Osteoblast (primary cell): ENCODE data around the gene ADCK1. TPM values are rescaled to one million over a fixed set of nuclear protein-coding genes. Genes with fewer than 3 reads are reported as not detected.

ENCODE experiments used
- DNase-seq: peaks from one replicate; pipeline ENCODE4 v3.0.0; 2011; ENCODE audit warnings: low spot score, mixed read lengths; ENCODE audit not compliant: insufficient read length; ENCODE audit errors: missing footprints
- H2AFZ ChIP-seq: 2 replicates; pipeline ENCODE4 v1.6.0; 2011; ENCODE audit warnings: mild to moderate bottlenecking, low read length
- H3K27ac ChIP-seq: 2 replicates; pipeline ENCODE4 v1.5.1; 2011; ENCODE audit warnings: mild to moderate bottlenecking, low read depth, low read length, moderate library complexity
- H3K27me3 ChIP-seq: 2 replicates; pipeline ENCODE4 v1.6.0; 2012; ENCODE audit warnings: mild to moderate bottlenecking, control low read depth, inconsistent platforms, low read length, moderate library complexity; ENCODE audit not compliant: insufficient read depth
- H3K36me3 ChIP-seq: 2 replicates; pipeline ENCODE4 v1.5.1; 2011; ENCODE audit warnings: mild to moderate bottlenecking, low read length, control low read depth, moderate library complexity; ENCODE audit not compliant: insufficient read depth
- H3K4me1 ChIP-seq: 2 replicates; pipeline ENCODE4 v1.5.1; 2011; ENCODE audit warnings: mild to moderate bottlenecking, low read length, control low read depth, moderate library complexity; ENCODE audit not compliant: insufficient read depth
- H3K4me2 ChIP-seq: 2 replicates; pipeline ENCODE4 v1.6.0; 2011; ENCODE audit warnings: mild to moderate bottlenecking, low read length; ENCODE audit not compliant: insufficient read depth
- H3K4me3 ChIP-seq: fragments of 200-600 bp; sonication (generic); 3 replicates; pipeline ENCODE4 v1.5.1; 2012; ENCODE audit warnings: mild to moderate bottlenecking, low read length, inconsistent platforms; ENCODE audit not compliant: insufficient read depth
- H3K79me2 ChIP-seq: 2 replicates; pipeline ENCODE4 v1.6.0; 2012; ENCODE audit warnings: mild to moderate bottlenecking, low read length, control low read depth, inconsistent platforms; ENCODE audit not compliant: insufficient read depth
- H3K9me3 ChIP-seq: 2 replicates; pipeline ENCODE4 v1.5.1; 2011; ENCODE audit warnings: low read depth, low read length, control low read depth
- H4K20me1 ChIP-seq: 2 replicates; pipeline ENCODE4 v1.6.0; 2012; ENCODE audit warnings: mild to moderate bottlenecking, low read length, control low read depth; ENCODE audit not compliant: insufficient read depth
- total RNA-seq: library from RNA; depleted of rRNA; stranded (reverse); fragments of >200 nt; gene quantifications from 2 replicates; pipeline ENCODE4 v1.2.3, GENCODE V29; 2012
- TF ChIP-seq, protein P1 (sequence below): IDR thresholded peaks from 2 replicates; pipeline ENCODE4 v1.5.1; 2011; ENCODE audit warnings: mild to moderate bottlenecking, low read depth, low read length, moderate library complexity; ENCODE audit errors: extremely low read depth

The ADCK1 gene
- total RNA-seq, 1 donor, result 9.0 TPM

DNA sequence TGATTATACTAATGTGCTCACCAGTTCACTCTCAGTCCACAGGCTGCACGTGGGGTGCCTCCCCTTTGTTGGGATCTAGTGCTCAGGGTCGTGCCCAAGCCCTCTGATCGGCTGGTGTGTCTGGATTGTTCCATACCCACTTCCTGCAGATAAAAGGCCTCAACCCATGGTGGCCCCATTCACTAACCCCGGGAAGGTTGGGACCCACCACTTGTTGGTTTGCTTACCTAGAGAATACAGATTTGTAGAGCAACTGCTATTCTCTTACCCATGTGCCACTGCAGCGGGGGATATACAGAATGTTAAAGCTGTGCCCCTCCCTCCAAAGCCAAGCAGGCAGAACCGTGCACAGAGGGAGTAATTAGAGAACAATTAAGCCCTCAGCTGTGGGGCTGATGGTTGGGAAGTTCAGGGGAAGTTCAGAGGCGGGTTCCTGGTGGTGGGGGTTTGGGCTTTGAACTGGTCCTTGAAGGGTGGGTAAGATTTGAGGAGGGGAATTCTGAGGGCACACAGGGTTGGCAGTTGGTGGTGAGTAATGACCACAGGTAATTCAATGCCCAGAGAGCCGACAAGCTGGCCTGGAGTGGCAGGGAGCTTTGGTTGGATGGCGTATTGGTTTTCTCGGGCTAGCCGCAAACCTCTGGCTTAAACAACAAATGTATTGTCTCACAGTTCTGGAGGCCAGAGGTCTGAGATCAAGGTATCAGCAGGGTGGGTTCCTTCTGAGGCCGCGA lies 68.8 kb downstream of the ADCK1 start:
- Histone ChIP-seq H2AFZ (no peak overlapping the region), H3K36me3 (no peaks in the 10 kb centered on the region), H3K27me3 (no peaks in the 10 kb centered on the region), H3K9me3 (no peaks in the 10 kb centered on the region), H3K79me2 (no peaks in the 10 kb centered on the region), H3K4me2 (no peak overlapping the region), H4K20me1 (no peaks in the 10 kb centered on the region), H3K4me1 (no peaks in the 10 kb centered on the region), H3K4me3 (no peak overlapping the region), H3K27ac (no peak overlapping the region)
- no peak for DNase-seq
- TF ChIP-seq, protein P1, sequence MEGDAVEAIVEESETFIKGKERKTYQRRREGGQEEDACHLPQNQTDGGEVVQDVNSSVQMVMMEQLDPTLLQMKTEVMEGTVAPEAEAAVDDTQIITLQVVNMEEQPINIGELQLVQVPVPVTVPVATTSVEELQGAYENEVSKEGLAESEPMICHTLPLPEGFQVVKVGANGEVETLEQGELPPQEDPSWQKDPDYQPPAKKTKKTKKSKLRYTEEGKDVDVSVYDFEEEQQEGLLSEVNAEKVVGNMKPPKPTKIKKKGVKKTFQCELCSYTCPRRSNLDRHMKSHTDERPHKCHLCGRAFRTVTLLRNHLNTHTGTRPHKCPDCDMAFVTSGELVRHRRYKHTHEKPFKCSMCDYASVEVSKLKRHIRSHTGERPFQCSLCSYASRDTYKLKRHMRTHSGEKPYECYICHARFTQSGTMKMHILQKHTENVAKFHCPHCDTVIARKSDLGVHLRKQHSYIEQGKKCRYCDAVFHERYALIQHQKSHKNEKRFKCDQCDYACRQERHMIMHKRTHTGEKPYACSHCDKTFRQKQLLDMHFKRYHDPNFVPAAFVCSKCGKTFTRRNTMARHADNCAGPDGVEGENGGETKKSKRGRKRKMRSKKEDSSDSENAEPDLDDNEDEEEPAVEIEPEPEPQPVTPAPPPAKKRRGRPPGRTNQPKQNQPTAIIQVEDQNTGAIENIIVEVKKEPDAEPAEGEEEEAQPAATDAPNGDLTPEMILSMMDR, result no peak

DNA sequence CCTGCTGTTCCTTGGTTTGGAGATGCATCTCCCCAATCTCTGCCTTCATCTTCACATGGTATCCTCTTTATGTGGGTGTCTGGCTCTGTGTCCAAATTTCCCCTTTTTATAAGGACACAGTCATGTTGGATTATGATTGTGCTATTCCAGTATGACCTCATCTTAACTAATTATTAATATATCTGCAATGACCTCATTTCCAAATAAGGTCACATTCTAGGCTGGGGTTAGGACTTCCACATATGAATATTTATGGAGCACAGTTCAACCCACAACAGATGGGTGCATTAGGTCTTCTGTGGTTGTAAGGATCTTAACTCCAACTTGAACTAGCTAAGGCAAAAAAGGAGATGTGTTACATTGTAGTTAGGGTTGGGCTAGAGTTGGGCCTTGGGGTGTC lies 69.4 kb downstream of the ADCK1 start:
- TF ChIP-seq, protein P1, result no peak
- H3K4me3 ChIP-seq, result no peak overlapping the region

DNA sequence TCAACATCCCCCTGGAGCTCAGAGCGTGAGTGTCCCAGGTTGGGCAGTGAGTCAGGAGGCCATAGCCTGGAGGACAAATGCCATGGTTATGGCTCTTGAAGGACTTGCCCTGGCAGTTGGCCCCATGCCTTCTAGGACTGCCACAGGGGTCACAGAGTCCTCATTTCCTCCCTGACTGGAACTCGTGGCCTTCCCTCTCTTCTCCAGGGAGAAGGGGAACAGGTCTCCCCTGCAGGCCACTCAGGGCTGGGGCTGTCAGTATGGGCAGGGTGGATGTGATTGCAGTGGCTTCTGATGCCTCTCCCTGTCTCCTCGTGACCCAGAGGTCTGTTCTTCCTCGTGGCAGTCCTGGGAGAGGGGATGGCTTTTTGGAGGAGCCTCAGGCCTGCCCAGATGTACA lies 70.7 kb downstream of the ADCK1 start:
- H3K4me1 ChIP-seq, result no peaks in the 10 kb centered on the region
- H3K27me3 ChIP-seq, result no peaks in the 10 kb centered on the region
- H3K36me3 ChIP-seq, result no peaks in the 10 kb centered on the region
- no peak overlapping the region for H3K27ac ChIP-seq
- H3K4me2 ChIP-seq, result no peak overlapping the region
- DNase-seq, result no peak
- no peak overlapping the region for H2AFZ ChIP-seq
- TF ChIP-seq, protein P1, result no peak
- no peaks in the 10 kb centered on the region for H3K79me2 ChIP-seq
- H4K20me1 ChIP-seq, result no peaks in the 10 kb centered on the region
- no peaks in the 10 kb centered on the region for H3K9me3 ChIP-seq
- no peak overlapping the region for H3K4me3 ChIP-seq

More for the DNA sequence above, 69.4 kb downstream of the ADCK1 start:
- Histone ChIP-seq H3K9me3 (no peaks in the 10 kb centered on the region), H2AFZ (no peak overlapping the region), H3K4me1 (no peaks in the 10 kb centered on the region), H4K20me1 (no peaks in the 10 kb centered on the region), H3K27me3 (no peaks in the 10 kb centered on the region), H3K4me2 (no peak overlapping the region), H3K36me3 (no peaks in the 10 kb centered on the region), H3K27ac (no peak overlapping the region), H3K79me2 (no peaks in the 10 kb centered on the region)
- DNase-seq, result no peak

DNA sequence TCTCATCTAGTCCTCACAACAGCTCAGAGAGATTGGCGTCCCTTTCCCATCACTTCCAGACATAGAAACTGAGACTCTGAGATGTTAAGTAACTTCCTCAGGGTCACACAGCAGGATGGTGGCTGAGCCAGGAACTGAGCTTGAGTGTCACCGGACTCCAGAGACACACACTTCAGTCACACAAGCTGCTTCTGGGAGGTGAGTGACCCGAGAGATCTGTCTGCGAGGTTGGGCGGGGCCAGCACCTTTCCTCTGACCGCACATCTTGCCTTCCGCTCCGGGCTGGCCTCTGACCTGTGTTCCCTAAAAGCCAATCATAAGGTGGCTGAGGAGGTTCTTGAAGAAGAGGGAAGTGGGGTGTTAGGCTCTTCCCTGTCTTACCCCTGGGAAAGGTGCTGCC lies 72.2 kb downstream of the ADCK1 start:
- Histone ChIP-seq H3K4me1 (no peaks in the 10 kb centered on the region), H3K79me2 (no peaks in the 10 kb centered on the region), H3K36me3 (no peaks in the 10 kb centered on the region), H3K4me2 (no peak overlapping the region), H3K9me3 (no peaks in the 10 kb centered on the region), H2AFZ (no peak overlapping the region), H3K27me3 (no peaks in the 10 kb centered on the region), H3K27ac (no peak overlapping the region), H3K4me3 (no peak overlapping the region), H4K20me1 (no peaks in the 10 kb centered on the region)
- DNase-seq, result no peak
- TF ChIP-seq, protein P1, result no peak
